Esophagus muscularis mucosa (tissue), 4 donors: ENCODE results near the gene ABCF2. TPM values are rescaled to one million over a fixed set of nuclear protein-coding genes. Genes with fewer than 3 reads are reported as not detected.

Source experiments
- DNase-seq: peaks from one replicate; pipeline ENCODE4 v3.0.0-alpha.2; 2017; ENCODE audit errors: extremely low spot score
- H3K27ac ChIP-seq, 4 donors: fragments of 200-600 bp; sonication (generic); replicated peaks in 1 of 4; 1 replicate in 3 of 4; 2 replicates in 1 of 4; pipeline ENCODE4 v1.5.1; 2016 to 2019; ENCODE audit warnings: mild to moderate bottlenecking in 1 of 4
- H3K27me3 ChIP-seq, 4 donors: fragments of 200-600 bp; sonication (generic); one replicate each; pipeline versions ENCODE4 v1.5.1 to v1.6.0; 2016 to 2019
- H3K36me3 ChIP-seq, 4 donors: fragments of 200-600 bp; sonication (generic); one replicate each; pipeline ENCODE4 v1.5.1; 2016 to 2019
- H3K4me1 ChIP-seq, 4 donors: fragments of 200-600 bp; sonication (generic); one replicate each; pipeline ENCODE4 v1.5.1; 2016 to 2019
- H3K4me3 ChIP-seq, 4 donors: fragments of 200-600 bp; sonication (generic); 1 replicate in 2 of 4; 2 replicates in 2 of 4; pipeline ENCODE4 v1.5.1; 2016 to 2019; ENCODE audit warnings: mild to moderate bottlenecking in 4 of 4, moderate library complexity in 1 of 4
- H3K9me3 ChIP-seq, 4 donors: fragments of 200-600 bp; sonication (generic); 1 replicate in 3 of 4; 2 replicates in 1 of 4; pipeline ENCODE4 v1.5.1; 2016 to 2019
- EP300 ChIP-seq: sonication (generic); formaldehyde crosslinking; IDR thresholded peaks from one replicate; pipeline ENCODE4 v1.6.1; 2017; ENCODE audit warnings: antibody characterized with exemption
- POLR2A ChIP-seq: fragments of 450-650 bp; IDR thresholded peaks from one replicate; pipeline ENCODE4 v1.6.1; 2017; ENCODE audit warnings: antibody characterized with exemption, moderate library complexity, mild to moderate bottlenecking, low read depth
- POLR2AphosphoS5 ChIP-seq, 2 donors: sonication (generic); formaldehyde crosslinking; IDR thresholded peaks; one replicate each; pipeline ENCODE4 v1.6.1; 2017; ENCODE audit warnings: antibody characterized with exemption in 2 of 2
- WGBS: methylation state at CpG from one replicate; pipeline ENCODE4 v1.1.5; 2018; 5-methylcytosine and 5-hydroxymethylcytosine counted together
- intact Hi-C: fragments of 100-400 bp; cut with DNase I; formaldehyde crosslinking; loops from one replicate; pipeline ENCODE4 v1.15.1; 2023
- total RNA-seq, 4 donors: library from RNA; depleted of rRNA; stranded (reverse); fragments of >200 nt; gene quantifications; one replicate each; pipeline versions ENCODE4 v1.1.0 to v1.2.1, GENCODE V29; 2016
- TF ChIP-seq, protein P1 (sequence below), 3 experiments: fragments of 200-600 bp in 2 of 3; fragments of 450-650 bp in 1 of 3; sonication (generic) in 2 of 3; IDR thresholded peaks; one replicate each; pipeline ENCODE4 v1.5.1; 2017 to 2019; ENCODE audit warnings: antibody characterized with exemption in 3 of 3, mild to moderate bottlenecking in 2 of 3, moderate library complexity in 1 of 3

ABCF2 gene
- total RNA-seq, 4 donors from 2014 or later: 33.8 to 53.2 (median 39.0) TPM

- H3K36me3 ChIP-seq: no peaks in the 10 kb centered on the region
- H3K9me3 ChIP-seq: no peaks in the 10 kb centered on the region
- DNase-seq: no peak
- peak overlapping the region; percentile 91 to 97 (median 94) for H3K27ac ChIP-seq
- TF ChIP-seq POLR2A (no peak), POLR2AphosphoS5 (IDR thresholded peaks at IDR 0.05) (peak; percentile 23 to 36)
- WGBS: 64% methylated on average over 16 of the region's 17 CpGs
- no peaks in the 10 kb centered on the region for H3K27me3 ChIP-seq
- intact Hi-C loops: no loop called here
- peaks cover 44 to 48% (median 47%) of the 10 kb centered on the region in 4 donors for H3K4me1 ChIP-seq
- peak overlapping the region; percentile 69 to 72 (median 70) for H3K4me3 ChIP-seq
These were observed 26.1 kb upstream of the ABCF2 start for GRCh38 chr7:151252961-151253711.

DNA sequence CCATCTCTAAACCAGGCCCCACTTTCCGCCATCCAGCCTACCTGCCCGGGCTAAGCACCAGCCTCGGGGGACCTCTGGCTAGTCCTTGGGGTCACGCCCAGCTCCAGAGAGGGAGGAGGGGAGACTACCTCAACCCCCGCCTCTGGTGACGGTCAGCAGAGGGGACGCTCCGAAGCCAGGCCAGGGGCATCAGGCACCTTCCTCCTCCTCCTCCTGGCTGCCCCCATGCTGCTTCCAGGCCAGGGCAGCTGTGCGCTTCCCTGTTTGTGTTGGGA lies 25.5 kb upstream of the ABCF2 start:
- Histone ChIP-seq H3K9me3 (no peaks in the 10 kb centered on the region), H3K4me1 (peaks cover 51 to 54% (median 53%) of the 10 kb centered on the region in 4 donors), H3K4me3 (peak overlapping the region; percentile 69 to 72 (median 70)), H3K27me3 (no peaks in the 10 kb centered on the region), H3K27ac (peak overlapping the region; percentile 91 to 97 (median 94)), H3K36me3 (no peaks in the 10 kb centered on the region)
- 19% methylated on average over 4 of the region's 9 CpGs for WGBS
- no peak for DNase-seq
- intact Hi-C loops: no loop called here
- no peak for TF ChIP-seq POLR2AphosphoS5 (IDR thresholded peaks at IDR 0.05)

DNA sequence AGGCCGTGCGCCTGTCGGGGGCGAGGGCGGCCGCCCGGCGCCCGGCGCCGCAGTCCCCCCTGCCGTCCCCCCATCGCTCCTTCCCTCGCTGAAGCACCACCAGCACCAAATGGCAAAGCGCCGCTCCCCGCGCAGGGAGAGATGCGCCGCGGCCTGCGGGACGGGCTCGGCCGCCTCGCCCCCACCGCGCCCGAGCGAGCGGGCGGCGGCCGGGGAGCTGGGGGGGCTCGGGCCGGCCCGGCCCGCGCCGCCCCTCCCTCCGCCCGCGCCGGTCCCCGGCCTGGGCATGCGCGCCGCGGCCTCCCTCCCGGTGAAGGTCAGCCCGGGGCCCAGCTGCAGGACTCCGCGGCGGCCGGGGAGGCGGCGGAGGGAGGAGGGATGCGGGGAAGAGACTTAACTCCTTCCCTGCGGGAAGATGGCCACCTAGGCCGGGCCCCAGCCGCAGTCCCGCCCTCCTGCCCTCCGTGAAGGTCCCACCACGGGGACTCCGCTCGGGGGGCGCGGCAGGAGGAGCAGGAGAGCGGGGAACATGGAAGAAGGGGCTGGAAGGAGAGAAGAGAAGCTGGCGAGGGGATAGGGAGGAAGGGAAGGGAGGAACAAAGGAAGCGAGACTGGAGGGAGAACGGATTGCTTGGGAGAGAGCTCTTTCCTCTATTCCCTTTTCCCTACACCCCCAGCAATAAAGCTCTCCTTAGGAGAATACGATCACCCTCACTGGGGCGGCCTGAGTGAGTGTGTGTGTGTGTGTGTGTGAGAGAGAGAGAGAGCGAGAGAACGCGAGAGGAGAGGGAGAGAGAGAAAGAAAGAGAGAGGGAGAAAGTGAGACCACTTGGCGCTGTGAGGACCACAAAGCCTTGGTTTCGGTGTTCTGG lies 24.9 kb upstream of the ABCF2 start:
- no peaks in the 10 kb centered on the region for H3K36me3 ChIP-seq
- H3K27ac ChIP-seq: peak overlapping the region; percentile 91 to 97 (median 94)
- DNase-seq: no peak
- intact Hi-C loops: no loop called here
- H3K4me1 ChIP-seq: peaks cover 56 to 60% (median 59%) of the 10 kb centered on the region in 4 donors
- 4% methylated on average over 19 of the region's 79 CpGs for WGBS
- H3K9me3 ChIP-seq: no peaks in the 10 kb centered on the region
- no peaks in the 10 kb centered on the region for H3K27me3 ChIP-seq
- H3K4me3 ChIP-seq: peak overlapping the region; percentile 69 to 72 (median 70)
- TF ChIP-seq POLR2AphosphoS5 (IDR thresholded peaks at IDR 0.05): peak; percentile 68 to 75
- TF ChIP-seq, protein P1, sequence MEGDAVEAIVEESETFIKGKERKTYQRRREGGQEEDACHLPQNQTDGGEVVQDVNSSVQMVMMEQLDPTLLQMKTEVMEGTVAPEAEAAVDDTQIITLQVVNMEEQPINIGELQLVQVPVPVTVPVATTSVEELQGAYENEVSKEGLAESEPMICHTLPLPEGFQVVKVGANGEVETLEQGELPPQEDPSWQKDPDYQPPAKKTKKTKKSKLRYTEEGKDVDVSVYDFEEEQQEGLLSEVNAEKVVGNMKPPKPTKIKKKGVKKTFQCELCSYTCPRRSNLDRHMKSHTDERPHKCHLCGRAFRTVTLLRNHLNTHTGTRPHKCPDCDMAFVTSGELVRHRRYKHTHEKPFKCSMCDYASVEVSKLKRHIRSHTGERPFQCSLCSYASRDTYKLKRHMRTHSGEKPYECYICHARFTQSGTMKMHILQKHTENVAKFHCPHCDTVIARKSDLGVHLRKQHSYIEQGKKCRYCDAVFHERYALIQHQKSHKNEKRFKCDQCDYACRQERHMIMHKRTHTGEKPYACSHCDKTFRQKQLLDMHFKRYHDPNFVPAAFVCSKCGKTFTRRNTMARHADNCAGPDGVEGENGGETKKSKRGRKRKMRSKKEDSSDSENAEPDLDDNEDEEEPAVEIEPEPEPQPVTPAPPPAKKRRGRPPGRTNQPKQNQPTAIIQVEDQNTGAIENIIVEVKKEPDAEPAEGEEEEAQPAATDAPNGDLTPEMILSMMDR (IDR thresholded peaks at IDR 0.05): no peak

GRCh38 chr7:151251328-151251688 lies 24.3 kb upstream of the ABCF2 start:
- peak overlapping the region; percentile 69 to 72 (median 70) for H3K4me3 ChIP-seq
- peak overlapping the region; percentile 91 to 97 (median 94) for H3K27ac ChIP-seq
- H3K9me3 ChIP-seq: no peaks in the 10 kb centered on the region
- no peak for TF ChIP-seq EP300
- no peak for TF ChIP-seq POLR2A
- TF ChIP-seq, protein P1 (IDR thresholded peaks at IDR 0.05): no peak
- no peak for TF ChIP-seq POLR2AphosphoS5 (IDR thresholded peaks at IDR 0.05)
- 0% methylated on average over 1 of the region's 19 CpGs for WGBS
- H3K36me3 ChIP-seq: no peaks in the 10 kb centered on the region
- H3K4me1 ChIP-seq: peaks cover 63 to 66% (median 65%) of the 10 kb centered on the region in 4 donors
- no peak for DNase-seq
- intact Hi-C loops: no loop called here
- H3K27me3 ChIP-seq: no peaks in the 10 kb centered on the region

GRCh38 chr7:151250181-151251132 lies 23.5 kb upstream of the ABCF2 start:
- Histone ChIP-seq H3K4me3 (peak overlapping the region; percentile 69 to 75 (median 70)), H3K36me3 (no peaks in the 10 kb centered on the region), H3K27me3 (peaks cover 0 to 2% (median 0%) of the 10 kb centered on the region in 4 donors), H3K27ac (peak overlapping the region; percentile 91 to 97 (median 94)), H3K9me3 (no peaks in the 10 kb centered on the region), H3K4me1 (peaks cover 71 to 75% (median 73%) of the 10 kb centered on the region in 4 donors)
- DNase-seq: no peak
- TF ChIP-seq POLR2AphosphoS5 (IDR thresholded peaks at IDR 0.05): no peak
- TF ChIP-seq, protein P1 (IDR thresholded peaks at IDR 0.05): no peak
- no peak for TF ChIP-seq EP300
- TF ChIP-seq POLR2A: no peak
- 62% methylated on average over 7 of the region's 7 CpGs for WGBS
- intact Hi-C loops: no loop called here
